Ovary (tissue), 3 donors: Measurements from ENCODE around the gene SWT1.

ENCODE experiments used
- EP300 ChIP-seq: sonication (generic); formaldehyde crosslinking; IDR thresholded peaks from one replicate; pipeline ENCODE4 v1.6.1; 2017; ENCODE audit warnings: antibody characterized with exemption
- POLR2A ChIP-seq: fragments of 450-650 bp; IDR thresholded peaks from one replicate; pipeline ENCODE4 v1.6.1; 2017; ENCODE audit warnings: antibody characterized with exemption, mild to moderate bottlenecking, moderate library complexity
- TF ChIP-seq, protein P1 (sequence below), 3 donors: fragments of 450-650 bp in 2 of 3; fragments of 200-600 bp in 1 of 3; IDR thresholded peaks; one replicate each; pipeline versions ENCODE4 v1.5.1 to v1.8.0; 2016 to 2022; ENCODE audit warnings: antibody characterized with exemption in 3 of 3, mild to moderate bottlenecking in 1 of 3
- donor health status: DM: no; HTN: no; CAD: no.

DNA sequence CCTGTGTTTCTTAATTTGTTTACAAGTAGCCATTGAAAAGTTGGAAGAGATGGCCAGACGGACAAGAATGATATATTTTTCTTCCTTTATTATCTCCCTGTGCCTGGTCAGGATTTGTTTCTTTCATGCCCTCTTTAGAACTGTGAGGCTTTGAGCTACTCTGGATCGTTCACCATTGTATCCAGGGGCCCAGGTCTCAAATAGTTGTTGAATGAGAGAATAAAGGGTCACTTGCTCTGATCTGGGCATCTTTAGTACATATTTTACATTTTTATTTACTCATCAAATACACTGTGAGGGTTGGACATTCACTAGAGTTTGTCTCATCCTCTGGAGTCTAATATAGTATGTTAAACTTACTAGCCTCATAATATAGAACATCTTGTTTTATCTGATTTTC is 111.4 kb downstream of the SWT1 start:
- TF ChIP-seq, protein P1, sequence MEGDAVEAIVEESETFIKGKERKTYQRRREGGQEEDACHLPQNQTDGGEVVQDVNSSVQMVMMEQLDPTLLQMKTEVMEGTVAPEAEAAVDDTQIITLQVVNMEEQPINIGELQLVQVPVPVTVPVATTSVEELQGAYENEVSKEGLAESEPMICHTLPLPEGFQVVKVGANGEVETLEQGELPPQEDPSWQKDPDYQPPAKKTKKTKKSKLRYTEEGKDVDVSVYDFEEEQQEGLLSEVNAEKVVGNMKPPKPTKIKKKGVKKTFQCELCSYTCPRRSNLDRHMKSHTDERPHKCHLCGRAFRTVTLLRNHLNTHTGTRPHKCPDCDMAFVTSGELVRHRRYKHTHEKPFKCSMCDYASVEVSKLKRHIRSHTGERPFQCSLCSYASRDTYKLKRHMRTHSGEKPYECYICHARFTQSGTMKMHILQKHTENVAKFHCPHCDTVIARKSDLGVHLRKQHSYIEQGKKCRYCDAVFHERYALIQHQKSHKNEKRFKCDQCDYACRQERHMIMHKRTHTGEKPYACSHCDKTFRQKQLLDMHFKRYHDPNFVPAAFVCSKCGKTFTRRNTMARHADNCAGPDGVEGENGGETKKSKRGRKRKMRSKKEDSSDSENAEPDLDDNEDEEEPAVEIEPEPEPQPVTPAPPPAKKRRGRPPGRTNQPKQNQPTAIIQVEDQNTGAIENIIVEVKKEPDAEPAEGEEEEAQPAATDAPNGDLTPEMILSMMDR (IDR thresholded peaks at IDR 0.05), result no peak
- TF ChIP-seq POLR2A (no peak), EP300 (no peak)
